ENCODE results near the gene VEGFC. TPM values are rescaled to one million over a fixed set of nuclear protein-coding genes. Genes with fewer than 3 reads are reported as not detected.

The VEGFC gene
- total RNA-seq, 2 donors from 2014 or later = 4.0 to 7.0 TPM

DNA sequence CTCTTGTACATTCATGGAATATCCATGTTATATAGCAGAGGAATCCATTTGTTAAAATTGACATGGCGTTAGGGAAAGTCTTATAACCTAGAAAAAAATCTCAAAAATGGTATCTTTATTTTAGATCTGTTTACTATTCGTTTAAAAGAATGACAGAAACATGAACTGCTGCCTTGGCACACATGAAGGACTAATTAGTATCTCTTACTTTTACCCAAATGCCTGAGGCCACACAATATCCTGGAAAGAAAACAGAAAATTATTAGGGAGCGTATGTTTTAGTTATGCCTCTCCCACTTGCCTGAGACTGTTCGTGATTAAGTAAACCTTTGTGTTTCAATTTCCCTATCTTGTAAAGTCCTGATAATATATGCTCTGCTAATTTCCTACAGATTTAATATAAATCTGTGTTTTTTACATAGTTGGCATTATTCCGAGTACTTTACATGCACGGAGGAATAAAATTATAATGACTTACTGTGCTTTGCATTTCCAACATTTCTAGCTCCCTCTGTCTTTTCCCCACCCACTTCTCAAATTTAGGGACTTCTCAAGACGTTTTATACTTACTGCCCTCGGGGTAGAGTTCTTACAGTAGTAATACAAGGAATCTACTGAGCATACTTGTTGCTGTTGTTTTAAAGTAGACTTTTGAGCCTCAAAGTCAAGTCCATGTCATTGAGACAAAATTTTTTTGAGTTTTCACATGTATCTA, 147.3 kb downstream of the VEGFC start:
- WGBS = 25% methylated on average over 8 of the region's 8 CpGs
- Histone ChIP-seq H3K9me3 (no peaks in the 10 kb centered on the region), H3K4me3 (no peak overlapping the region), H3K36me3 (no peaks in the 10 kb centered on the region), H3K4me1 (replicated peaks) (no peaks in the 10 kb centered on the region), H3K27me3 (replicated peaks; ENCODE audit: insufficient read depth) (no peaks in the 10 kb centered on the region), H3K27ac (no peak overlapping the region)
- DNase-seq (ENCODE audit: low spot score) = no peak
- intact Hi-C loops (cut with DNase I) = no loop called here
- no peak for TF ChIP-seq POLR2A (IDR thresholded peaks at IDR 0.05)
- TF ChIP-seq, protein P1, sequence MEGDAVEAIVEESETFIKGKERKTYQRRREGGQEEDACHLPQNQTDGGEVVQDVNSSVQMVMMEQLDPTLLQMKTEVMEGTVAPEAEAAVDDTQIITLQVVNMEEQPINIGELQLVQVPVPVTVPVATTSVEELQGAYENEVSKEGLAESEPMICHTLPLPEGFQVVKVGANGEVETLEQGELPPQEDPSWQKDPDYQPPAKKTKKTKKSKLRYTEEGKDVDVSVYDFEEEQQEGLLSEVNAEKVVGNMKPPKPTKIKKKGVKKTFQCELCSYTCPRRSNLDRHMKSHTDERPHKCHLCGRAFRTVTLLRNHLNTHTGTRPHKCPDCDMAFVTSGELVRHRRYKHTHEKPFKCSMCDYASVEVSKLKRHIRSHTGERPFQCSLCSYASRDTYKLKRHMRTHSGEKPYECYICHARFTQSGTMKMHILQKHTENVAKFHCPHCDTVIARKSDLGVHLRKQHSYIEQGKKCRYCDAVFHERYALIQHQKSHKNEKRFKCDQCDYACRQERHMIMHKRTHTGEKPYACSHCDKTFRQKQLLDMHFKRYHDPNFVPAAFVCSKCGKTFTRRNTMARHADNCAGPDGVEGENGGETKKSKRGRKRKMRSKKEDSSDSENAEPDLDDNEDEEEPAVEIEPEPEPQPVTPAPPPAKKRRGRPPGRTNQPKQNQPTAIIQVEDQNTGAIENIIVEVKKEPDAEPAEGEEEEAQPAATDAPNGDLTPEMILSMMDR (IDR thresholded peaks at IDR 0.05) = no peak
- no peak for TF ChIP-seq POLR2AphosphoS5 (IDR thresholded peaks at IDR 0.05)

DNA sequence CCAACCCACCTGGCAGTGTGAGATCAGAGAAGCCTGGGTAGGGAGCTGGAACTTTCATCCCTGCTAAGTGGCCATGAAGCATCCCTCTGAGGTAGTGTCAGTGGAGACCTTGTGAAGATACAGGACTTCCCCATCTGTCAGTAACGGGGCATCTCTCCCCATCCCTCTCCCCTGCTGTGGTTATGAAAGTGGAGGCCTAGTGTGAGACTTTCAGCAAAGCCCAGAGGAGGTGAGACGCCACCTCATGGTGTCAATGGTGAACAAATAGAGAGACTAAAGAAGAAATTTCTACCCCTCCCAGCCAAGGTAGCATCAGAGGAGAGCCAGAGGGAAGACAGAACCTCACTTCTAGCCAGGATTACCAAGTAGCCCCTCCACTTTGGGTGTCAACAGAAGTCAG, 150.2 kb downstream of the VEGFC start:
- H3K36me3 ChIP-seq = no peaks in the 10 kb centered on the region
- intact Hi-C loops (cut with DNase I) = no loop called here
- TF ChIP-seq POLR2AphosphoS5 (IDR thresholded peaks at IDR 0.05) (no peak), POLR2A (IDR thresholded peaks at IDR 0.05) (no peak)
- TF ChIP-seq, protein P1 (IDR thresholded peaks at IDR 0.05) = no peak
- no peak overlapping the region for H3K27ac ChIP-seq
- no peak overlapping the region for H3K4me3 ChIP-seq
- 72% methylated on average over 2 of the region's 2 CpGs for WGBS
- DNase-seq (ENCODE audit: low spot score) = no peak
- no peaks in the 10 kb centered on the region for H3K27me3 ChIP-seq (replicated peaks; ENCODE audit: insufficient read depth)
- no peaks in the 10 kb centered on the region for H3K4me1 ChIP-seq (replicated peaks)
- no peaks in the 10 kb centered on the region for H3K9me3 ChIP-seq

DNA sequence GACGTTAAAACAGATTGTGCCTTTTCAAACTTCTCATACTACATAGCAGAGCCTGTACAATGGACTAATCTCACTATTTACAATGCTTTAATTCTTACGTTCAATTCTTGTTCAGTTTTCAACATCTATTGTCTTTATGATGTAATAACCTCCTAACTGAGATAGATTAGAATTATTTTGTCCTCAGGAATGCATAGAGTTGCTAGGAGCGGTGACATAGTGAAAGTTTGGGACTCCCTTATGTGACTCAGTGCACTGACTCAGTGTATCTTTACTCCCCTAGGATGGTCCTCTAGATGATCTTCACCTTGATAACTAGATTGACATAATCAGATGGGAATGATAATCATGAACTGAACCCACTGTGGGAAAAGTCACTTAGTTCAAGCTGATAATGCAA, 151.5 kb downstream of the VEGFC start:
- no peaks in the 10 kb centered on the region for H3K9me3 ChIP-seq
- no peak for DNase-seq (ENCODE audit: low spot score)
- no peak overlapping the region for H3K4me3 ChIP-seq
- intact Hi-C loops (cut with DNase I) = no loop called here
- TF ChIP-seq, protein P1 (IDR thresholded peaks at IDR 0.05) = no peak
- TF ChIP-seq POLR2AphosphoS5 (IDR thresholded peaks at IDR 0.05) (no peak), POLR2A (IDR thresholded peaks at IDR 0.05) (no peak)
- 79% methylated on average over 3 of the region's 3 CpGs for WGBS
- H3K27me3 ChIP-seq (replicated peaks; ENCODE audit: insufficient read depth) = no peaks in the 10 kb centered on the region
- no peak overlapping the region for H3K27ac ChIP-seq
- no peaks in the 10 kb centered on the region for H3K36me3 ChIP-seq
- no peaks in the 10 kb centered on the region for H3K4me1 ChIP-seq (replicated peaks)

DNA sequence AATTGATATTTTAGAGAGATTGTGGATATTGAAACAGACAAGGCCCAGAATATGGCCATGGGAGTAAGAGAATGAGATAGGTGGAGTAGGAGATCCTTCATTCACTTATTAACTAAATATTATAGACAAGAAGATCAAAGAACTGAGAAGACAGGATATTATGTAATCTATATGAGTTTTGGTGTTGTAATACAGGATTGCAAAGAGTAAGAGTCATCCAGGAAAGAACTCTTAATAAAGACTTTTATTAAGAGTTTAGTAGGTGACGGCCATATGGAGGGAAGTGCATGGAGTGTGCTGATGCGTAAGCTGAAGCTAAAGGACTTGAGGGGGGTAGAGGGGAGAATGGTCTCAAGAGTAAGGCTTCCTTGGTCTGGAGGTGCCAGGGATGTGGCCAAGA, 153.7 kb downstream of the VEGFC start:
- no peaks in the 10 kb centered on the region for H3K9me3 ChIP-seq
- TF ChIP-seq POLR2AphosphoS5 (IDR thresholded peaks at IDR 0.05) (no peak), POLR2A (IDR thresholded peaks at IDR 0.05) (no peak)
- TF ChIP-seq, protein P1 (IDR thresholded peaks at IDR 0.05) = no peak
- intact Hi-C loops (cut with DNase I) = no loop called here
- DNase-seq (ENCODE audit: low spot score) = no peak
- H3K36me3 ChIP-seq = no peaks in the 10 kb centered on the region
- no peak overlapping the region for H3K4me3 ChIP-seq
- no peaks in the 10 kb centered on the region for H3K27me3 ChIP-seq (replicated peaks; ENCODE audit: insufficient read depth)
- H3K27ac ChIP-seq = no peak overlapping the region
- WGBS = 96% methylated on average over 2 of the region's 2 CpGs
- no peaks in the 10 kb centered on the region for H3K4me1 ChIP-seq (replicated peaks)

DNA sequence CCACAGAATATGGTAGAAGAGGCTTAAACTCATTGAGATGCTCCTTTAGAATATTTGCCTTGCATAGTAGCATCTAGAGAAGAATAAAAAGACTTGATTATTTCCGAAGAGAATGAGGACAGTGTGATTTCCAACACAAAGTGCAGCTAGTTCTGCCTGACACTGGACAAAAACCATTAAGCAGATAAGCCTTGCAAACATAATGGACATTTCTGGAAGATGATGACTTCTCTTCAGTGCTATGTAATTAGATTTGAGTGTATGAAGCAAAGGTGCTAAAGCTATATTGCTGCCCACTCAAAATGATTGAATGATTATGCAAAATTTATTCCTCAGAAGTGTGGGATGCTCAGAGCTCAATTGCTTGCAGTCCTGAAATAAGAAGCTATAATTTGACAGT, 156.4 kb downstream of the VEGFC start:
- DNase-seq (ENCODE audit: low spot score) = no peak
- intact Hi-C loops (cut with DNase I) = no loop called here
- H3K27ac ChIP-seq = no peak overlapping the region
- H3K4me1 ChIP-seq (replicated peaks) = no peaks in the 10 kb centered on the region
- WGBS = 68% methylated on average over 1 of the region's 1 CpG
- H3K9me3 ChIP-seq = no peaks in the 10 kb centered on the region
- H3K27me3 ChIP-seq (replicated peaks; ENCODE audit: insufficient read depth) = no peaks in the 10 kb centered on the region
- TF ChIP-seq POLR2A (IDR thresholded peaks at IDR 0.05) (no peak), POLR2AphosphoS5 (IDR thresholded peaks at IDR 0.05) (no peak)
- TF ChIP-seq, protein P1 (IDR thresholded peaks at IDR 0.05) = no peak
- H3K36me3 ChIP-seq = no peaks in the 10 kb centered on the region
- no peak overlapping the region for H3K4me3 ChIP-seq
